GM23338 (cell line): ENCODE data around the gene CFAP410. TPM values are rescaled to one million over a fixed set of nuclear protein-coding genes. Genes with fewer than 3 reads are reported as not detected.

Source experiments
- ATAC-seq: fragments of 200-7000 bp; cut with Tn5 transposase; 3 replicates; pipeline ENCODE4 v1.9.1; 2020
- DNase-seq: peaks from one replicate; pipeline ENCODE4 v3.0.0-alpha.2; 2015; ENCODE audit warnings: low spot score
- H2AFZ ChIP-seq: fragments of 200-600 bp; sonication (generic); 2 replicates; pipeline ENCODE4 v1.8.0; 2016; ENCODE audit warnings: antibody characterized with exemption, mild to moderate bottlenecking, moderate library complexity
- H3F3A ChIP-seq: fragments of 200-600 bp; sonication (generic); replicated peaks from 2 replicates; pipeline ENCODE4 v1.8.0; 2017; ENCODE audit warnings: antibody characterized with exemption, mixed run types, low read depth
- H3K27ac ChIP-seq: fragments of 200-600 bp; sonication (generic); 2 replicates; pipeline ENCODE4 v1.6.1; 2016; ENCODE audit warnings: low read depth
- H3K27me3 ChIP-seq: fragments of 200-600 bp; sonication (generic); 2 replicates; pipeline ENCODE4 v1.8.0; 2016; ENCODE audit warnings: mild to moderate bottlenecking, mixed run types, moderate library complexity; ENCODE audit not compliant: insufficient read depth
- H3K36me3 ChIP-seq: fragments of 200-600 bp; sonication (generic); 2 replicates; pipeline ENCODE4 v1.8.0; 2016; ENCODE audit warnings: mild to moderate bottlenecking; ENCODE audit not compliant: insufficient read depth
- H3K4me1 ChIP-seq: fragments of 200-600 bp; sonication (generic); 2 replicates; pipeline ENCODE4 v1.8.0; 2016; ENCODE audit warnings: mild to moderate bottlenecking, moderate library complexity; ENCODE audit not compliant: insufficient read depth
- H3K4me2 ChIP-seq: fragments of 200-600 bp; sonication (generic); 2 replicates; pipeline ENCODE4 v1.7.1; 2017; ENCODE audit warnings: mixed run types
- H3K4me3 ChIP-seq: fragments of 200-600 bp; sonication (generic); 2 replicates; pipeline ENCODE4 v1.6.1; 2016; ENCODE audit warnings: mixed run types
- H3K79me2 ChIP-seq: fragments of 200-600 bp; sonication (generic); replicated peaks from 2 replicates; pipeline ENCODE4 v1.8.0; 2017; ENCODE audit warnings: mild to moderate bottlenecking; ENCODE audit not compliant: insufficient read depth
- H3K9me2 ChIP-seq: fragments of 200-600 bp; sonication (generic); 2 replicates; pipeline ENCODE4 v1.8.0; 2017; ENCODE audit not compliant: insufficient read depth
- H4K20me1 ChIP-seq: fragments of 200-600 bp; sonication (generic); replicated peaks from 2 replicates; pipeline ENCODE4 v1.8.0; 2017; ENCODE audit warnings: mild to moderate bottlenecking; ENCODE audit not compliant: insufficient read depth
- H3K27ac Mint-ChIP-seq: 2 replicates; pipeline ENCODE4 v1.8.0; 2020; ENCODE audit warnings: inconsistent platforms, mild to moderate bottlenecking, moderate library complexity, mixed read lengths
- H3K27me3 Mint-ChIP-seq: 3 replicates; pipeline ENCODE4 v1.8.0; 2022; ENCODE audit warnings: low read depth, mild to moderate bottlenecking, moderate library complexity, mixed read lengths, inconsistent platforms; ENCODE audit not compliant: insufficient read depth, poor library complexity
- H3K36me3 Mint-ChIP-seq: 3 replicates; pipeline ENCODE4 v1.8.0; 2021; ENCODE audit warnings: low read depth, mild to moderate bottlenecking, inconsistent platforms, moderate library complexity, mixed read lengths
- H3K4me1 Mint-ChIP-seq: 3 replicates; pipeline ENCODE4 v1.8.0; 2020; ENCODE audit warnings: mild to moderate bottlenecking, inconsistent platforms, mixed read lengths
- H3K4me3 Mint-ChIP-seq: 3 replicates; pipeline ENCODE4 v1.8.0; 2021; ENCODE audit warnings: moderate library complexity, mild to moderate bottlenecking, inconsistent platforms, mixed read lengths
- H3K9me3 Mint-ChIP-seq: 3 replicates; pipeline ENCODE4 v1.8.0; 2020; ENCODE audit warnings: moderate library complexity, mild to moderate bottlenecking, inconsistent platforms, mixed read lengths
- CTCF ChIP-seq, 2 experiments: fragments of 200-600 bp in 1 of 2; sonication (generic) in 1 of 2; conservative IDR thresholded peaks; 2 replicates each; pipeline versions ENCODE4 v1.5.1 to v1.6.1; 2016 to 2017; ENCODE audit warnings: antibody characterized with exemption in 2 of 2, low read depth in 2 of 2, mild to moderate bottlenecking in 2 of 2, moderate library complexity in 1 of 2
- EZH2 ChIP-seq: fragments of 200-600 bp; sonication (generic); IDR thresholded peaks from one replicate; pipeline ENCODE4 v1.8.0; 2017; ENCODE audit warnings: antibody characterized with exemption, mild to moderate bottlenecking, low read depth; ENCODE audit not compliant: unreplicated experiment
- EZH2phosphoT487 ChIP-seq: fragments of 200-600 bp; sonication (generic); IDR thresholded peaks from one replicate; pipeline ENCODE4 v1.8.1; 2018; ENCODE audit warnings: antibody characterized with exemption; ENCODE audit not compliant: unreplicated experiment
- POLR2AphosphoS5 ChIP-seq: IDR thresholded peaks from 2 replicates; pipeline ENCODE4 v1.6.1; 2016; ENCODE audit warnings: antibody characterized with exemption, low read depth
- ZNF331 ChIP-seq: fragments of 250-450 bp; sonication (Bioruptor Pico); IDR thresholded peaks from 2 replicates; pipeline ENCODE4 v1.5.0; 2020; ENCODE audit warnings: low read depth, mild to moderate bottlenecking, moderate library complexity
- ZNF462 ChIP-seq: fragments of 250-450 bp; sonication (Bioruptor Pico); IDR thresholded peaks from 2 replicates; pipeline ENCODE4 v1.5.0; 2020; ENCODE audit warnings: mild to moderate bottlenecking, moderate library complexity
- polyA plus RNA-seq: library from polyadenylated mRNA; unstranded; fragments of >200 nt; fragmentation: Nextera tagmentation; extraction: Ambion mirVana; gene quantifications from 2 replicates; pipeline ENCODE4 v1.2.1, GENCODE V29; 2016
- total RNA-seq: library from RNA; depleted of rRNA; stranded (reverse); fragments of >200 nt; shearing (Covaris generic); gene quantifications from 2 replicates; pipeline ENCODE4 v1.2.3, GENCODE V29; 2014

The CFAP410 gene
- total and polyA plus RNA-seq, 2 experiments from 2014 or later: 11.0 to 24.0 TPM

DNA sequence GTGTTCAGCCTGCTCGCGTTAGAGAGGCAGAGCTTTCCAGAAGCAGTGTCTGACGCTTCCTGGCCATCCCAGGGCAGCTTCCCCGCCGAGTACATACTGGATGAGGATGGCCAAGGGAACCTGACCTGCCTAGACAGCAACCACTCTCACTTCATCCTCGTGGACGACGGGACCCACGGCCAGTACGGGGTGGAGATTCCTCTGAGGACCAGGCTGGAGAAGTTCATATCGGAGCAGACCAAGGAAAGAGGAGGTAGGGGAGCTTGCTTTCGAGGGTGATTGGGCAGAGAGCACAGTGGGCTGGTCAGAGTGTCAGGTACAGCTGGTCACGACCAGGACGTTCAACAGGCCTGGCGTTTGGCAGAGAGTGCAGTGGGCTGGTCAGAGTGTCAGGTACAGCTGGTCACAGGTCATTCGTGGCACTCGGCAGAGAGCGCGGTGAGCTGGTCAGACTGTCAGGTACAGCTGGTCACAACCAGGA lies 36.6 kb upstream of the CFAP410 start:
- Mint-ChIP-seq H3K9me3 (peaks cover 32% of the 10 kb centered on the region), H3K4me3 (no peak overlapping the region), H3K27ac (no peak overlapping the region), H3K4me1 (peaks cover 15% of the 10 kb centered on the region; the same call in 2 of the 3 replicates), H3K36me3 (peaks cover 4% of the 10 kb centered on the region; the same call in 1 of the 3 replicates), H3K27me3 (peaks cover 8% of the 10 kb centered on the region)
- Histone ChIP-seq H3F3A (no peaks in the 10 kb centered on the region), H4K20me1 (no peaks in the 10 kb centered on the region), H3K4me1 (no peaks in the 10 kb centered on the region), H3K79me2 (no peaks in the 10 kb centered on the region), H3K27me3 (no peaks in the 10 kb centered on the region), H2AFZ (no peak overlapping the region), H3K27ac (no peak overlapping the region), H3K4me3 (no peak overlapping the region), H3K36me3 (no peaks in the 10 kb centered on the region), H3K9me2 (no peaks in the 10 kb centered on the region), H3K4me2 (no peak overlapping the region)
- ATAC-seq: no peak
- DNase-seq: no peak
- no peak for TF ChIP-seq POLR2AphosphoS5

- H2AFZ ChIP-seq: no peak overlapping the region
- H3K9me2 ChIP-seq: no peaks in the 10 kb centered on the region
- Mint-ChIP-seq H3K4me3 (no peak overlapping the region), H3K4me1 (peaks cover 13% of the 10 kb centered on the region; the same call in 2 of the 3 replicates), H3K36me3 (peaks cover 4% of the 10 kb centered on the region; the same call in 1 of the 3 replicates), H3K9me3 (peaks cover 34% of the 10 kb centered on the region), H3K27ac (no peak overlapping the region), H3K27me3 (peaks cover 7% of the 10 kb centered on the region)
- no peak overlapping the region for H3K4me3 ChIP-seq
- no peaks in the 10 kb centered on the region for H3K36me3 ChIP-seq
- DNase-seq (no peak), ATAC-seq (no peak)
- no peak overlapping the region for H3K27ac ChIP-seq
- TF ChIP-seq EZH2phosphoT487: no peak
- TF ChIP-seq CTCF (conservative IDR thresholded peaks at IDR 0.05; ENCODE audit: low read depth in 2 of 2): no peak
- TF ChIP-seq ZNF331: no peak
- TF ChIP-seq EZH2: no peak
- TF ChIP-seq ZNF462 (CRISPR knock-in tag): no peak
- H3K4me1 ChIP-seq: no peaks in the 10 kb centered on the region
- no peak overlapping the region for H3K4me2 ChIP-seq
- 0 out of 2 replicates have a peak, but pooled peaks cover 2% of the 10 kb centered on the region for H3K27me3 ChIP-seq
- no peaks in the 10 kb centered on the region for H3F3A ChIP-seq
- no peaks in the 10 kb centered on the region for H4K20me1 ChIP-seq
- no peaks in the 10 kb centered on the region for H3K79me2 ChIP-seq
These were observed 36.1 kb upstream of the CFAP410 start for GRCh38 chr21:44375281-44375651.
